Measurements from ENCODE around the gene SLX4. TPM values are rescaled to one million over a fixed set of nuclear protein-coding genes. Genes with fewer than 3 reads are reported as not detected.

SLX4 gene
- total RNA-seq, 1 donor from 2014 or later: 9.3 TPM

GRCh38 chr16:3592559-3592958, 18.8 kb downstream of the SLX4 start:
- peaks cover 25% of the 10 kb centered on the region for H3K36me3 Mint-ChIP-seq (ENCODE audit: low read depth)
- no peak for TF ChIP-seq CTCF (IDR thresholded peaks at IDR 0.05)
- no peak overlapping the region for H3K4me3 Mint-ChIP-seq (ENCODE audit: unreplicated experiment)
- DNase-seq (ENCODE audit: low spot score): peak; percentile 72
- no peak overlapping the region for H3K27ac Mint-ChIP-seq (ENCODE audit: unreplicated experiment)
- no peaks in the 10 kb centered on the region for H3K27me3 Mint-ChIP-seq (ENCODE audit: low read depth)
- H3K4me1 Mint-ChIP-seq (ENCODE audit: low read depth): no peaks in the 10 kb centered on the region
- H3K9me3 Mint-ChIP-seq (ENCODE audit: low read depth): no peaks in the 10 kb centered on the region

GRCh38 chr16:3591991-3592390, 19.4 kb downstream of the SLX4 start:
- H3K4me1 Mint-ChIP-seq (ENCODE audit: low read depth): no peaks in the 10 kb centered on the region
- TF ChIP-seq CTCF (IDR thresholded peaks at IDR 0.05): no peak
- peak; percentile 78 for DNase-seq (ENCODE audit: low spot score)
- H3K27me3 Mint-ChIP-seq (ENCODE audit: low read depth): no peaks in the 10 kb centered on the region
- H3K27ac Mint-ChIP-seq (ENCODE audit: unreplicated experiment): no peak overlapping the region
- H3K4me3 Mint-ChIP-seq (ENCODE audit: unreplicated experiment): no peak overlapping the region
- H3K36me3 Mint-ChIP-seq (ENCODE audit: low read depth): peaks cover 25% of the 10 kb centered on the region
- H3K9me3 Mint-ChIP-seq (ENCODE audit: low read depth): no peaks in the 10 kb centered on the region

- Mint-ChIP-seq H3K27ac (ENCODE audit: unreplicated experiment) (no peak overlapping the region), H3K36me3 (ENCODE audit: low read depth) (peaks cover 25% of the 10 kb centered on the region), H3K4me3 (ENCODE audit: unreplicated experiment) (no peak overlapping the region), H3K9me3 (ENCODE audit: low read depth) (no peaks in the 10 kb centered on the region), H3K4me1 (ENCODE audit: low read depth) (no peaks in the 10 kb centered on the region), H3K27me3 (ENCODE audit: low read depth) (no peaks in the 10 kb centered on the region)
- no peak for TF ChIP-seq CTCF (IDR thresholded peaks at IDR 0.05)
- DNase-seq (ENCODE audit: low spot score): no peak
Measured at GRCh38 chr16:3591436-3591803, 20.0 kb downstream of the SLX4 start.

DNA sequence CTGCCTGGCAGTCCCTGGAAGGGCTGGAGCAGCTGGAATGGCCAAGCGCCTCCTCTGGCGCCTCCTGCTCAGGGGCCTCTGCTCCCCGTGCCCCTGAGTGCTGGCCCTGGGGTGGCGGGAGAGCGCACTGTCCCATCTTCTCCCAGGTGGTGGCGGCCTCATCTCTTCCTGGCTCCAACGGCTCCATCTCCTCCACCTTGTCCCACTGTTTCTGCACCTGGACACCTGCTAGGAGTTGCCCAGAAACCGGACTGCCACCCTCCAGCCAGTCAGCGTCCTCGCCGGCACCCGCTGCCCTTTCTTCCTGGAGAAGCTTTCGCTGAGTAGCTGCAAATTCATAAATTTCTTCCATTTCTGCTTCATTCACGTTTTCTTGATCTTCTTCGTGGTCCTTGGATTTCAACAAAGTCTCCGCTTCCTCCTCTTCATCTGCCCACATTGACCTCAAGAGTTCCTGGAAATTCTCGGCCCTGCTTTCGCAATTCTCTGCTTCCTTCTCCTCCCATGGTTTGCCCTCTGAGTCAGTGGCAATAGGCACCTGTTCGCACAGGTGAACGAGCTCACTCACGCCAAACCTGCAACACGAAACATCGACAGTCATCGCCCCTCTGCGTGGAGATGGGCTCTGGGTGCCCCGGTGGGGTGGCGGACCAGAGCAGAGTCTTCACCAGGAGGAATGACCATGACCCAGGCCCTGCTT, 20.5 kb downstream of the SLX4 start:
- no peak for TF ChIP-seq CTCF (IDR thresholded peaks at IDR 0.05)
- H3K27ac Mint-ChIP-seq (ENCODE audit: unreplicated experiment): no peak overlapping the region
- H3K27me3 Mint-ChIP-seq (ENCODE audit: low read depth): no peaks in the 10 kb centered on the region
- H3K36me3 Mint-ChIP-seq (ENCODE audit: low read depth): peaks cover 25% of the 10 kb centered on the region
- no peaks in the 10 kb centered on the region for H3K4me1 Mint-ChIP-seq (ENCODE audit: low read depth)
- no peaks in the 10 kb centered on the region for H3K9me3 Mint-ChIP-seq (ENCODE audit: low read depth)
- peak; percentile 56 for DNase-seq (ENCODE audit: low spot score)
- H3K4me3 Mint-ChIP-seq (ENCODE audit: unreplicated experiment): no peak overlapping the region

GRCh38 chr16:3589991-3590701, 21.3 kb downstream of the SLX4 start:
- no peak overlapping the region for H3K4me3 Mint-ChIP-seq (ENCODE audit: unreplicated experiment)
- H3K9me3 Mint-ChIP-seq (ENCODE audit: low read depth): no peaks in the 10 kb centered on the region
- H3K4me1 Mint-ChIP-seq (ENCODE audit: low read depth): no peaks in the 10 kb centered on the region
- H3K27ac Mint-ChIP-seq (ENCODE audit: unreplicated experiment): no peak overlapping the region
- DNase-seq (ENCODE audit: low spot score): peak; percentile 91
- no peaks in the 10 kb centered on the region for H3K27me3 Mint-ChIP-seq (ENCODE audit: low read depth)
- peaks cover 21% of the 10 kb centered on the region for H3K36me3 Mint-ChIP-seq (ENCODE audit: low read depth)
- no peak for TF ChIP-seq CTCF (IDR thresholded peaks at IDR 0.05)
